HL-60 (cell line): ENCODE measurements around the gene CSTF3.

ENCODE experiments used
- CTCF ChIP-seq: IDR thresholded peaks from one replicate; pipeline ENCODE4 v1.5.1; 2011; ENCODE audit warnings: low read length, control low read depth, inconsistent platforms; ENCODE audit not compliant: insufficient read depth
- GABPA ChIP-seq: IDR thresholded peaks from 2 replicates; pipeline ENCODE4 v1.6.1; 2012; ENCODE audit warnings: low read depth

DNA sequence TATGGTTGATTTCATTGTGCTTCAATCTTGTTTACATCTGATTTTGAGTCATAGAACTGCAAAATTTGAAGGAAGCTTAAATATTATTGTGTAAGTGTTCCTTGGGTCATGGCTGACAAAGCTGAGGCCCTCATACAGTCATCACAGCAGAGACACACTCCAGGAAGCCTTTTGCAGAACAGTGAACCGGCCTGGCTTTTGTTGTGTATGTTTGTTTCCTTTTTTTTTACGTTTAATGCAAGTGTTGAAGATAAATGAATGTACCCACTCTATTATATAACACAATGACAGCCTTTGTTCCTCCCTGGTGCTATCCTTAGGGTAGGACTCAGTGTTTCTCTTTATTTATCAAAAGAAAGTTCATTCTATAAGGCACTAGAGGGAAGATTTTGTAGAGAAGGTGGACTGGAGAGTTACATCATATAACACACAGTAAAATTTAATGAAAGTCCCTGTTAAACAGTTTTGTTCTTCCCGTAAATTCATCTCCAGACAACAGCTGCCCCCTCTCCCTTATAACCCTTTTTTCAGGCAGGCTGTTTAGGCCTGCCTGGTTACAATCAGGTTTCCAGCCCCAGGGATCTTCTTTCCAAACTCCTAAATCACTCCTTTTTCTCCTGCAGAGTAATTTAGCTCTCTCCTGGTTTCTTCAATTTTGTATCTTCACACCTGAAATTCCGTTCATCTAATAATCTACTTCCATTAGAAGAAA is 34.3 kb upstream of the CSTF3 start:
- TF ChIP-seq CTCF = no peak
- TF ChIP-seq GABPA = no peak
